Thyroid gland (tissue), 4 donors: ENCODE results near the gene NPBWR2.

ENCODE experiments used
- CTCF ChIP-seq, 6 experiments: fragments of 200-600 bp in 3 of 6; fragments of 450-650 bp in 3 of 6; sonication (generic) in 3 of 6; IDR thresholded peaks; one replicate each; pipeline ENCODE4 v1.5.1; 2016 to 2019; ENCODE audit warnings: antibody characterized with exemption in 6 of 6, mild to moderate bottlenecking in 2 of 6, inconsistent platforms in 1 of 6, moderate library complexity in 1 of 6
- POLR2A ChIP-seq, 2 donors: fragments of 450-650 bp; IDR thresholded peaks; one replicate each; pipeline ENCODE4 v1.6.1; 2017; ENCODE audit warnings: antibody characterized with exemption in 2 of 2, mild to moderate bottlenecking in 2 of 2, moderate library complexity in 1 of 2

DNA sequence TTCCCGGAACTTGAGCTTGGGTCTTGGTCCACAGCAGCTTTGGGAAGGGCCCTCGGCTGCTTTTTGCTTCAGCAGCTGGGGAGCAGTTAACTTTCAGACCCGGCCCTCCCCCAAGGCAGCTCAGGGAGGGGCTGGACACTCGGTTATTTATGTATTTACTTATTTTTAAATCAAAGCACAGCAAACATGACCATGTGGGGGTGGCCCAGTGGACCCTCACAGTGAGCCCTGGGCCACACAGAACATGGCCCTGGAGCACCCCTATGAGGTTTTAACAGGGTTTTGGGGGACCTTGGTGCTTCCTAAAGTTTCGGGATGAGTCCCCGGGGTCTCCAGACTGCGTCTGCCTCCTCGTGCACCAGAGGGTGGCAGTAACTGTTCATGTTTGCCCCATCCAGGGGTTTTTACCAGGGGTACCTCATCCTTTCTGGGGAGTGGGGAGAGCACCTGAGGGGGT, 26.6 kb upstream of the NPBWR2 start:
- TF ChIP-seq POLR2A (IDR thresholded peaks at IDR 0.05) = no peak
- peak in 1 of 6 experiments; percentile 10 for TF ChIP-seq CTCF (IDR thresholded peaks at IDR 0.05)
